ENCODE measurements around the gene LYPD1.

- TF ChIP-seq CTCF (IDR thresholded peaks at IDR 0.05 in 2 of 3, conservative IDR thresholded peaks at IDR 0.05 in 1 of 3; ENCODE audit: control insufficient read depth in 2 of 3, extremely low read depth in 1 of 3, insufficient read depth in 1 of 3, low read depth in 3 of 3, low read length in 3 of 3) (no peak), POLR2AphosphoS5 (IDR thresholded peaks at IDR 0.05; ENCODE audit: low read length) (no peak), RAD21 (IDR thresholded peaks at IDR 0.05; ENCODE audit: insufficient read depth, low read depth, low read length) (no peak), ZNF207 (IDR thresholded peaks at IDR 0.05; ENCODE audit: borderline replicate concordance) (no peak)
Observed at GRCh38 chr2:132636346-132636745, 33.7 kb downstream of the LYPD1 start.
